ENCODE data around the gene TAF4B. TPM values are rescaled to one million over a fixed set of nuclear protein-coding genes. Genes with fewer than 3 reads are reported as not detected.

Gene TAF4B
- total and polyA plus RNA-seq, 10 of the 15 experiments (the other 5 are each of a cell fraction or from before 2014, with no cell fraction given): 2.3 to 15.0 (median 12.2) TPM

DNA sequence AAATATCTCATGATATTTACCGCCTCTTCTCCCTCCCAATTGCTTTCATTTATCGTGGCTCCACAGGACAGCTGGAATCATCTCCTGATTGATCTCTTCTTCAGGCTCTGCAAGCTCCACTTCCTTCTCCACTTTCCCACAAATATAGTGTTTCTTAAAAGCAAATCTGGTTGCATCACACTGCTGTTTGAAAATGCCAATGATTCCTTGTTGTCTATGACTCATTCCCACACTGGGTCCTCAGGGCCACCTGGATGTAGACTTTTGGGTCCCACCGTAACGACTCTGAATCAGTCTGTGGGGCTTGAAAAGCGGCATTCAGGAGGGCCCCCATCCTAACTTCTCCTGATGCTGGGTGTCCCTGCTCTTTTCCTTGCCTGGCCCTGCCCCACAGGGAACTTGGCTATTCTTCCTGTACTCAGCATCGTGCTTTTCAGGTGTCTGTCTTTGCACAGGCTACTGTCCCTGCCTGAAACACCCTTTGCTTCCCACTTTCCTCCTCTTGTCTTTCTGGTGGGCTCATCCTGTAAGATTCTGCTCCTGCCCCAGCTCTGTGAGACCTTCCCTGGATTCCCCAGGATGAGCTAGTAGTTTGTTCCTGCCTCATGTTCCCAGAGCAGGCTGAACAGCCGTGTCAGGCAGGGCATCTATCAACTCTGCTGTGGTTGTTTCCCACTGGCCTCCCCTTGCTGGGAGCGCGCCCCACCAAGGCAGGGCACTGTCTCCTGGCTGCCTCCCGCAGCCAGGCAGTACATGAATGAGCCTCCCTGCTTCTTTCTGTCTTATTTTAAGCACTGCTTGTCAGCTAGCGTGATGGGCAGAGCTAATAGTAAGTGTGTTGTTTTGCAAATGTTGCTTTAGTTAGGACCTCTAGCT lies 210.2 kb downstream of the TAF4B start:
- ChIA-PET RAD21 (ENCODE audit: unreplicated experiment) (no interaction called here), SMC1A (ENCODE audit: uncharacterized antibody, unreplicated experiment) (interaction anchor here (1.2 to 1.8 kb wide), 3 partner anchors 8 to 105 kb away, joined by 3 to 7 read pairs (median 3); no protein-coding TSS in a partner anchor), CTCF (no interaction called here), POLR2A (no interaction called here)
- no peaks in the 10 kb centered on the region for H3K9me3 ChIP-seq (replicated peaks; ENCODE audit: control insufficient read depth, insufficient read depth, low read length)
- WGBS (ENCODE audit: insufficient coverage, insufficient replicate concordance, low lambda C conversion rate, missing lambda C conversion rate): 72% methylated on average over 11 of the region's 11 CpGs
- no TSS peak for BruUV-seq (replicated peaks)
- no peak overlapping the region for H3K4me3 ChIP-seq
- no peak overlapping the region for H3K9ac ChIP-seq (ENCODE audit: control insufficient read depth, insufficient read depth, low read length)
- FAIRE-seq (no peak), ATAC-seq (no peak), DNase-seq (ENCODE audit: low read depth, low spot score) (no peak)
- no peaks in the 10 kb centered on the region for H4K20me1 ChIP-seq (ENCODE audit: control insufficient read depth, insufficient read depth)
- peaks cover 13% of the 10 kb centered on the region for H3K4me1 ChIP-seq (ENCODE audit: control insufficient read depth, insufficient read depth, low read length)
- H3K79me2 ChIP-seq (ENCODE audit: control insufficient read depth, insufficient read depth, low read length): no peaks in the 10 kb centered on the region
- H3K27me3 ChIP-seq (replicated peaks in 1 of 2; ENCODE audit: control insufficient read depth in 2 of 2, insufficient read depth in 2 of 2, low read length in 1 of 2): no peaks in the 10 kb centered on the region
- no peak for TF ChIP-seq ZNF24 (IDR thresholded peaks at IDR 0.05)
- TF ChIP-seq GATAD2B (conservative IDR thresholded peaks at IDR 0.05; ENCODE audit: low read depth): no peak
- TF ChIP-seq BHLHE40 (IDR thresholded peaks at IDR 0.05; ENCODE audit: borderline replicate concordance in 1 of 2, low read depth in 2 of 2, low read length in 1 of 2): no peak
- no peak for TF ChIP-seq ZNF274 (IDR thresholded peaks at IDR 0.05; ENCODE audit: insufficient read depth, insufficient read length)
- no peak for TF ChIP-seq EGR1 (IDR thresholded peaks at IDR 0.05; ENCODE audit: borderline replicate concordance in 1 of 2, low read depth in 2 of 2, low read length in 2 of 2)
- no peak for TF ChIP-seq GABPA (IDR thresholded peaks at IDR 0.05; ENCODE audit: low read depth)
- TF ChIP-seq NFXL1 (IDR thresholded peaks at IDR 0.05; ENCODE audit: borderline replicate concordance): no peak
- no peak for TF ChIP-seq SREBF1 (IDR thresholded peaks at IDR 0.05; ENCODE audit: low read length)
- TF ChIP-seq PAX8 (IDR thresholded peaks at IDR 0.05): no peak
- no peak for TF ChIP-seq RCOR1 (conservative IDR thresholded peaks at IDR 0.05; ENCODE audit: low read depth, low read length)
- TF ChIP-seq SMAD1 (IDR thresholded peaks at IDR 0.05; ENCODE audit: low read depth, partially characterized antibody): no peak
- TF ChIP-seq TAF1 (IDR thresholded peaks at IDR 0.05; ENCODE audit: borderline replicate concordance, low read depth, low read length): no peak
- TF ChIP-seq, protein P1, sequence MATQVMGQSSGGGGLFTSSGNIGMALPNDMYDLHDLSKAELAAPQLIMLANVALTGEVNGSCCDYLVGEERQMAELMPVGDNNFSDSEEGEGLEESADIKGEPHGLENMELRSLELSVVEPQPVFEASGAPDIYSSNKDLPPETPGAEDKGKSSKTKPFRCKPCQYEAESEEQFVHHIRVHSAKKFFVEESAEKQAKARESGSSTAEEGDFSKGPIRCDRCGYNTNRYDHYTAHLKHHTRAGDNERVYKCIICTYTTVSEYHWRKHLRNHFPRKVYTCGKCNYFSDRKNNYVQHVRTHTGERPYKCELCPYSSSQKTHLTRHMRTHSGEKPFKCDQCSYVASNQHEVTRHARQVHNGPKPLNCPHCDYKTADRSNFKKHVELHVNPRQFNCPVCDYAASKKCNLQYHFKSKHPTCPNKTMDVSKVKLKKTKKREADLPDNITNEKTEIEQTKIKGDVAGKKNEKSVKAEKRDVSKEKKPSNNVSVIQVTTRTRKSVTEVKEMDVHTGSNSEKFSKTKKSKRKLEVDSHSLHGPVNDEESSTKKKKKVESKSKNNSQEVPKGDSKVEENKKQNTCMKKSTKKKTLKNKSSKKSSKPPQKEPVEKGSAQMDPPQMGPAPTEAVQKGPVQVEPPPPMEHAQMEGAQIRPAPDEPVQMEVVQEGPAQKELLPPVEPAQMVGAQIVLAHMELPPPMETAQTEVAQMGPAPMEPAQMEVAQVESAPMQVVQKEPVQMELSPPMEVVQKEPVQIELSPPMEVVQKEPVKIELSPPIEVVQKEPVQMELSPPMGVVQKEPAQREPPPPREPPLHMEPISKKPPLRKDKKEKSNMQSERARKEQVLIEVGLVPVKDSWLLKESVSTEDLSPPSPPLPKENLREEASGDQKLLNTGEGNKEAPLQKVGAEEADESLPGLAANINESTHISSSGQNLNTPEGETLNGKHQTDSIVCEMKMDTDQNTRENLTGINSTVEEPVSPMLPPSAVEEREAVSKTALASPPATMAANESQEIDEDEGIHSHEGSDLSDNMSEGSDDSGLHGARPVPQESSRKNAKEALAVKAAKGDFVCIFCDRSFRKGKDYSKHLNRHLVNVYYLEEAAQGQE (IDR thresholded peaks at IDR 0.05; ENCODE audit: low read depth, low read length): no peak
- TF ChIP-seq IRF4 (IDR thresholded peaks at IDR 0.05; ENCODE audit: low read depth, low read length): no peak
- TF ChIP-seq ZNF622 (IDR thresholded peaks at IDR 0.05): no peak
- no peak for TF ChIP-seq KAT2A (conservative IDR thresholded peaks at IDR 0.05; ENCODE audit: control insufficient read depth, low read depth, low read length)
- TF ChIP-seq SMC3 (IDR thresholded peaks at IDR 0.05; ENCODE audit: borderline replicate concordance, low read length): no peak
- H2AFZ ChIP-seq (ENCODE audit: control insufficient read depth, low read depth, low read length): no peak overlapping the region
- no peaks in the 10 kb centered on the region for H3K36me3 ChIP-seq (ENCODE audit: control insufficient read depth in 2 of 2, insufficient read depth in 2 of 2, low read length in 1 of 2)
- intact Hi-C loops (cut with micrococcal nuclease; ENCODE audit: unreplicated experiment): no loop called here
- no peak overlapping the region for H3K27ac ChIP-seq (ENCODE audit: control insufficient read depth, insufficient read depth)
- in situ Hi-C loops (cut with MboI): no loop called here
- H3K4me2 ChIP-seq (ENCODE audit: control insufficient read depth, insufficient read depth): no peak overlapping the region

Measured in GM12878 (cell line).